Panc1 (cell line): ENCODE results near the gene DDX42. TPM values are rescaled to one million over a fixed set of nuclear protein-coding genes. Genes with fewer than 3 reads are reported as not detected.

ENCODE experiments used
- ATAC-seq: fragments of 200-7000 bp; cut with Tn5 transposase; 2 replicates; pipeline ENCODE4 v1.9.1; 2020; ENCODE audit warnings: mild to moderate bottlenecking, moderate library complexity
- BruUV-seq: library from RNA; stranded (reverse); fragments of 400-500 nt; replicated peaks from 2 replicates; lab custom pipeline; 2021; lab: Mats Ljungman, UMichigan
- CTCF ChIA-PET: fragments of 300-600 bp; sonication (Branson Sonifier 250); formaldehyde crosslinking; loops from one replicate; lab custom pipeline; 2022; ENCODE audit warnings: antibody characterized with exemption; lab: Charles Lee
- POLR2A ChIA-PET: fragments of 300-600 bp; sonication (Branson Sonifier 250); formaldehyde crosslinking; loops from one replicate; lab custom pipeline; 2022; ENCODE audit warnings: antibody characterized with exemption; lab: Charles Lee
- DNase-seq: peaks from one replicate; pipeline ENCODE4 v3.0.0-alpha.2; 2010; ENCODE audit warnings: low read depth, low spot score
- H3K27ac ChIP-seq: 2 replicates; pipeline ENCODE4 v1.5.1; 2011; ENCODE audit warnings: mild to moderate bottlenecking, low read length, inconsistent platforms
- H3K27me3 ChIP-seq: fragments of 200-500 bp; sonication (Bioruptor generic); 2 replicates; pipeline ENCODE4 v1.6.0; 2014; ENCODE audit warnings: low read length, inconsistent platforms; ENCODE audit not compliant: control insufficient read depth, insufficient read depth
- H3K36me3 ChIP-seq: fragments of 200-500 bp; sonication (Bioruptor generic); 2 replicates; pipeline ENCODE4 v1.5.1; 2014; ENCODE audit warnings: inconsistent platforms, mild to moderate bottlenecking, low read length, moderate library complexity; ENCODE audit not compliant: control insufficient read depth, insufficient read depth
- H3K4me1 ChIP-seq: 2 replicates; pipeline ENCODE4 v1.5.1; 2011; ENCODE audit warnings: inconsistent platforms, mild to moderate bottlenecking, low read length, moderate library complexity; ENCODE audit not compliant: control insufficient read depth, insufficient read depth
- H3K4me3 ChIP-seq, 2 experiments: 2 replicates each; pipeline ENCODE4 v1.5.1; 2011 to 2012; ENCODE audit warnings: low read depth in 2 of 2, low read length in 2 of 2, mild to moderate bottlenecking in 2 of 2, inconsistent platforms in 1 of 2, moderate library complexity in 1 of 2
- H3K9me3 ChIP-seq: fragments of 200-500 bp; sonication (Bioruptor generic); 2 replicates; pipeline ENCODE4 v1.5.1; 2014; ENCODE audit warnings: low read depth, mild to moderate bottlenecking, inconsistent platforms, low read length, moderate library complexity; ENCODE audit not compliant: control insufficient read depth, insufficient read depth
- CTCF ChIP-seq: fragments of 450-650 bp; IDR thresholded peaks from 2 replicates; pipeline ENCODE4 v1.5.1; 2017; ENCODE audit warnings: mild to moderate bottlenecking
- POLR2AphosphoS5 ChIP-seq: IDR thresholded peaks from 2 replicates; pipeline ENCODE4 v1.6.1; 2012; ENCODE audit warnings: mild to moderate bottlenecking, low read depth, low read length, moderate library complexity
- SIN3A ChIP-seq: IDR thresholded peaks from 2 replicates; pipeline ENCODE4 v1.6.1; 2012; ENCODE audit warnings: low read depth, mild to moderate bottlenecking, low read length, moderate library complexity, borderline replicate concordance; ENCODE audit not compliant: insufficient read depth
- TCF7L2 ChIP-seq: IDR thresholded peaks from 2 replicates; pipeline ENCODE4 v1.6.1; 2011; ENCODE audit warnings: mild to moderate bottlenecking, low read depth, low read length, inconsistent platforms
- in situ Hi-C: cut with HindIII; loops from 2 replicates; pipeline ENCODE4 v1.10.0; 2016; ENCODE audit warnings: low sequenced_read_pairs, low pct_unique_long_range_greater_than_20kb
- intact Hi-C: fragments of 100-400 bp; cut with micrococcal nuclease; formaldehyde crosslinking; loops from one replicate; pipeline ENCODE4 v1.10.0; 2022; ENCODE audit not compliant: unreplicated experiment
- total RNA-seq: library from RNA; stranded (reverse); gene quantifications from one replicate; pipeline ENCODE4 v1.2.1, GENCODE V29; 2021; ENCODE audit not compliant: unreplicated experiment
- TF ChIP-seq, protein P1 (sequence below), 2 experiments: IDR thresholded peaks; 2 replicates each; pipeline ENCODE4 v1.6.1; 2011 to 2012; ENCODE audit warnings: low read depth in 2 of 2, control low read depth in 1 of 2, low read length in 1 of 2, mild to moderate bottlenecking in 1 of 2, moderate library complexity in 1 of 2; ENCODE audit not compliant: insufficient read depth in 1 of 2

The DDX42 gene
- total RNA-seq, 1 experiment from 2014 or later = 89.6 TPM

GRCh38 chr17:63823659-63824331, 49.8 kb downstream of the DDX42 start:
- Histone ChIP-seq H3K27ac (no peak overlapping the region), H3K36me3 (peaks cover 43% of the 10 kb centered on the region), H3K27me3 (no peaks in the 10 kb centered on the region), H3K4me1 (peaks cover 10% of the 10 kb centered on the region), H3K4me3 (no peak overlapping the region), H3K9me3 (no peaks in the 10 kb centered on the region)
- ATAC-seq = no peak
- ChIA-PET CTCF (no interaction called here), POLR2A (no interaction called here)
- BruUV-seq = no TSS peak
- DNase-seq = no peak
- TF ChIP-seq POLR2AphosphoS5 = no peak
- no peak for TF ChIP-seq TCF7L2
- TF ChIP-seq, protein P1, sequence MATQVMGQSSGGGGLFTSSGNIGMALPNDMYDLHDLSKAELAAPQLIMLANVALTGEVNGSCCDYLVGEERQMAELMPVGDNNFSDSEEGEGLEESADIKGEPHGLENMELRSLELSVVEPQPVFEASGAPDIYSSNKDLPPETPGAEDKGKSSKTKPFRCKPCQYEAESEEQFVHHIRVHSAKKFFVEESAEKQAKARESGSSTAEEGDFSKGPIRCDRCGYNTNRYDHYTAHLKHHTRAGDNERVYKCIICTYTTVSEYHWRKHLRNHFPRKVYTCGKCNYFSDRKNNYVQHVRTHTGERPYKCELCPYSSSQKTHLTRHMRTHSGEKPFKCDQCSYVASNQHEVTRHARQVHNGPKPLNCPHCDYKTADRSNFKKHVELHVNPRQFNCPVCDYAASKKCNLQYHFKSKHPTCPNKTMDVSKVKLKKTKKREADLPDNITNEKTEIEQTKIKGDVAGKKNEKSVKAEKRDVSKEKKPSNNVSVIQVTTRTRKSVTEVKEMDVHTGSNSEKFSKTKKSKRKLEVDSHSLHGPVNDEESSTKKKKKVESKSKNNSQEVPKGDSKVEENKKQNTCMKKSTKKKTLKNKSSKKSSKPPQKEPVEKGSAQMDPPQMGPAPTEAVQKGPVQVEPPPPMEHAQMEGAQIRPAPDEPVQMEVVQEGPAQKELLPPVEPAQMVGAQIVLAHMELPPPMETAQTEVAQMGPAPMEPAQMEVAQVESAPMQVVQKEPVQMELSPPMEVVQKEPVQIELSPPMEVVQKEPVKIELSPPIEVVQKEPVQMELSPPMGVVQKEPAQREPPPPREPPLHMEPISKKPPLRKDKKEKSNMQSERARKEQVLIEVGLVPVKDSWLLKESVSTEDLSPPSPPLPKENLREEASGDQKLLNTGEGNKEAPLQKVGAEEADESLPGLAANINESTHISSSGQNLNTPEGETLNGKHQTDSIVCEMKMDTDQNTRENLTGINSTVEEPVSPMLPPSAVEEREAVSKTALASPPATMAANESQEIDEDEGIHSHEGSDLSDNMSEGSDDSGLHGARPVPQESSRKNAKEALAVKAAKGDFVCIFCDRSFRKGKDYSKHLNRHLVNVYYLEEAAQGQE (IDR thresholded peaks at IDR 0.05; ENCODE audit: insufficient read depth in 1 of 2, low read depth in 2 of 2, low read length in 1 of 2) = no peak
- TF ChIP-seq SIN3A = no peak
- no peak for TF ChIP-seq CTCF
- intact Hi-C loops = no loop called here
- in situ Hi-C loops = no loop called here

DNA sequence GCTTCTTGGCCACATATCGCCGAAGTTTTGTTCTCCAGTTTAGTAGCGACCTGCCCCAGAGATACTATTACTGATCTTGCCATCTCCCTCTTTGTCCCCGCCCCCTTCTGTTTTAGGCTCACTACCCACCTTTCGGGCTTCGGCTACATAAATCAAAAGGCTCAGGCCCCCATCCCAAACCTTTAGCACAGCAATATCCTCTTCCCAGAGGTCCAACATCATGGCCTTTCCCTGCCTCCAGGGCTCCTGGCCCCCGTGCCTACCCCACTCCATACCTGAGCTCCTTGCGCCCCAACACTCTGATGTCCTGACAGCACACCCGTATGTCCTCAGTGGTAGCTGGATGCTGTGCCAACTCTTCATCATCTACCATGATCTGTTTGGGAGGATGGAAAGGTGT, 50.4 kb downstream of the DDX42 start:
- ATAC-seq = no peak
- intact Hi-C loops (no loop called here), in situ Hi-C loops (no loop called here)
- BruUV-seq = no TSS peak
- H3K4me1 ChIP-seq = peaks cover 15% of the 10 kb centered on the region
- H3K9me3 ChIP-seq = no peaks in the 10 kb centered on the region
- ChIA-PET POLR2A (no interaction called here), CTCF (no interaction called here)
- no peaks in the 10 kb centered on the region for H3K27me3 ChIP-seq
- H3K4me3 ChIP-seq = no peak overlapping the region
- H3K27ac ChIP-seq = no peak overlapping the region
- peaks cover 41% of the 10 kb centered on the region for H3K36me3 ChIP-seq
- TF ChIP-seq TCF7L2 (no peak), SIN3A (no peak), CTCF (no peak), POLR2AphosphoS5 (no peak)
- TF ChIP-seq, protein P1 (IDR thresholded peaks at IDR 0.05; ENCODE audit: insufficient read depth in 1 of 2, low read depth in 2 of 2, low read length in 1 of 2) = no peak
- no peak for DNase-seq
